ENCODE measurements around the gene ZNF611.

ZNF611 gene

DNA sequence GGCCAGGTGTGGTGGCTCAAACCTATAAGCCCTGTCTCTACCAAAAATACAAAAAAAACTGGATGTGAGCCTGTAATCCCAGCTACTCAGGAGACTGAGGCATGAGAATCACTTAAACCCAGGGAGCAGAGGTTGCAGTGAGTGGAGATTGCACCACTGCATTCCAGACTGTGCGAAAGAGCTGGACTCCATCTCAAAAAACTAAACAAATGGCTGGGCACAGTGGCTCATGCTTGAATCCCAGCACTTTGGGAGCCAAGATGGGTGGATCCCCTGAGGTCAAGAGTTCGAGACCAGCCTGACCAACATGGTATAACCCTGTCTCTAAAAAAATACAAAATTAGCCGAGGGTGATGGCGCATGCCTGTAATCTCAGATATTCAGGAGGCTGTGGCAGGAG, 61.8 kb downstream of the ZNF611 start:
- DNase-seq, result no peak

DNA sequence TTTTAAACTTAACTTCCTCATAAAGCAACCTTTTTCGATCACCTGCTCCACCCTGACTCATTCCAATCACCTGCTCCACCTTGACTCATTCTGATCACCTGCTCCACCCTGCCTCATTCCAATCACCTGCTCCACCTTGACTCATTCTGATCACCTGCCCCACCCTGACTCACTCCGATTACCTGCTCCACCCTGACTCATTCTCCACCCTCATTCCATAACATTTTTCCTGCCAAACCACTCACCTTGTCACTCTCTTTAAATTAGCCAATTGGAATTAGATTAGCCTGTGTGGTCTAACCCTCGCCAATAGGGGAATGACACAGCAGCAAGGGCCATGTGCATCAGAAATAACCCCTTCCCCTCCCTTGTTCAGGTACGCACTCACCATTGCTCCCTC, 64.8 kb downstream of the ZNF611 start:
- no peak for DNase-seq

- DNase-seq, result no peak
These were observed 65.3 kb downstream of the ZNF611 start for GRCh38 chr19:52669586-52669985.

DNA sequence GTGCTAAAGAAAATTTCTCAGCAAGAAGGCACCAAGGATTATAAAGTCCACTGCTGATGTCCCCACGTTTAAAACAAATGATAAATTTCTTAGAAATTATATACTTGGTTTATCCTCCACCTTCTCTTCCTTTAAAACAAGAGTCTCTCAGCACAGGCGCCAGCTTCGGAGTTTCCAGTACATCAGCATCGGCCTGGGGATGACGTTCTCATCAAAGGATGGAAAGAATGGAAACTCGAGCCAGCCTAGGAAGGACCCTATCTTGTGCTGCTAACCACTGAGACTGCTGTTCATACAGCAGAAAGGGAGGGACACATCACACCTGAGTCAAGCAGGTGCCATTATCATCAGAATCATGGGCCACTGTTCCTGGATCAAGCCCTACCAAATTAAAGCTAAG, 66.9 kb downstream of the ZNF611 start:
- DNase-seq, result no peak

DNA sequence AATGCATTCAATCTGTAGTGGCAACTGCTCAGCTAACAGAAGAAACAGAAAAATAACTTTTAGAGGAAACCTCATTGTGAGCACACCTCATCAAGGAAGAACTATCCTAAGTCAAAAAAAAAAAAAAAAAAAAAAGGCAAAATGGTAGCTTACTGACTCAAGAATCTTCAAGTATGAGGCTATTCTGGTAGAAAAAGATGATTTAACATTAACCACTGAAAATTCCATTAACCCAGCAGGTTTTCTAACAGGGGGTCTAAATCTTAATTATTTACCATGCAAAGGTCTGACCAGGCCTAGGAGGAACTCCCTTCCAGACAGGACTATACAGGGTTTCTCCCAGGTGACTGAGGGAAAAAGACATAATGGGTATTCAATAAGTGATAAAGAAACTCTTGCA, 68.3 kb downstream of the ZNF611 start:
- DNase-seq, result no peak

DNA sequence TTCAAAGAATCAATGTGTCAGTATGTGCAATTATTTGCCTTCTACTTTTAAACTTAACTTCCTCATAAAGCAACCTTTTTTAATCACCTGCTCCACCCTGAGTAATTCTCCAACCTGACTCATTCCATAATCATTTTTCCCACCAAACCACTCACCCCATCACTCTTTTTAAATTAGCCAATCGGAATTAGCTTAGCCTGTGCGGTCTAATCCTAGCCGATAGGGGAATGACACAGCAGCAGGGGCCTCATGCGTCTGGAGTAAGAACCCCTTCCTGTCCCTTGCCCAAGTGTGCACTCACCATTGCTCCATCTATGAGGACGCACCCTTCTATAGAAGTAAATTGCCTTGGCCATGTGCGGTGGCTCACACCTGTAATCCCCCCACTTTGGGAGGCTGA, 69.3 kb downstream of the ZNF611 start:
- no peak for DNase-seq

GRCh38 chr19:52665027-52665426, 69.8 kb downstream of the ZNF611 start:
- DNase-seq, result no peak

DNA sequence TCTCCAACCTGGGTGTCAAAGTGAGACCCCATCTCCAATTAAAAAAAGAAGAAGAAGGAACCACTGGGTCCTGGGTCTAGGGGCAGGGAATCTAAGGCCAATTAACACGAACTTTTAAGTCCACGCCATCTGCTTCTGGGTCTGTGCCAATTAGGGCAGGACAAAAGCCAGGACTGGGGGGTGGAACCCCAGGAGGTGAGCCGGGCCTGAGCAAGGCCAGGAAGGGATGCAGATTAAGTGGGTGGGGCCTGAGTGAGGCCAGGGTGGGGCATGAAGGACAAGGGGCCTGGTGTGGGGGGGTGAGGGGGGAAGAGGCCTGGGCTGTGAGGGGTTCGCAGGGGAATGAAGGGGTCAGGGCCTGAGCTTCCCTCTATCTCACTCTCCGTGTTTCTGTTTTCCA, 70.4 kb downstream of the ZNF611 start:
- DNase-seq, result no peak

DNA sequence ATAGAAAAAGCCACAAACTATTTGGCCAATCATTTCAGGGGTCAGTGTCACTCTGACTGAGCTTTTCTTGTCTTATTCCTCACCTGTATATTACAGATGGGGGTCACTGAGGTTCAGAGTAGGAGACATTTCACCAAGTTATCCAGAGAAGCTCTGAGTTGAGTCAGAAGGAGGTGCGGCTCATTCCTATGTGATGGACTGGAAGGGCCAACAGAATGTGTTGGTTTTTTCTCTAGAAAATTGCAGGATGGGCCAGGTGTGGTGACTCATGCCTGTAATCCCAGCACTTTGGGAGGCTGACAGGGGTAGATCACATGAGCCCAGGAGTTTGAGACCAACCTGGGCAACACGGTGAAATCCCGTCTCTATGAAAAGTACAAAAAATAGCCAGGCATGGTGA, 72.2 kb downstream of the ZNF611 start:
- DNase-seq, result no peak

GRCh38 chr19:52660981-52661380, 73.9 kb downstream of the ZNF611 start:
- DNase-seq, result no peak

- no peak for DNase-seq
These were observed 75.8 kb downstream of the ZNF611 start for GRCh38 chr19:52659013-52659412.

- no peak for DNase-seq
These were observed 76.2 kb downstream of the ZNF611 start for GRCh38 chr19:52658595-52658994.

- no peak for DNase-seq
These were observed 81.7 kb downstream of the ZNF611 start for GRCh38 chr19:52653161-52653560.

Data from stimulated activated CD4-positive, alpha-beta T cell treated with anti-CD3 and anti-CD28 coated beads, Interleukin-15, amount 100 ng/mL, for 24 hours (primary cell).